OCI-M1 (cell line): ENCODE results near the gene ADCYAP1.
"Not testable (repeated sequence)": the region's sequence is repeated elsewhere in the genome, so short reads cannot be mapped to it uniquely, and the experiment has no call there.

Experiments
- DNase-seq: peaks from one replicate; lab custom pipeline; 2025; lab: John Stamatoyannopoulos, UW

ADCYAP1 gene

GRCh38 chr18:904218-905090 lies at the start of gene ADCYAP1:
TSS of gene ADCYAP1 (plus strand) at chr18:904871. CDS start at chr18:905387, 516 bp downstream.
- no peak for DNase-seq

DNA sequence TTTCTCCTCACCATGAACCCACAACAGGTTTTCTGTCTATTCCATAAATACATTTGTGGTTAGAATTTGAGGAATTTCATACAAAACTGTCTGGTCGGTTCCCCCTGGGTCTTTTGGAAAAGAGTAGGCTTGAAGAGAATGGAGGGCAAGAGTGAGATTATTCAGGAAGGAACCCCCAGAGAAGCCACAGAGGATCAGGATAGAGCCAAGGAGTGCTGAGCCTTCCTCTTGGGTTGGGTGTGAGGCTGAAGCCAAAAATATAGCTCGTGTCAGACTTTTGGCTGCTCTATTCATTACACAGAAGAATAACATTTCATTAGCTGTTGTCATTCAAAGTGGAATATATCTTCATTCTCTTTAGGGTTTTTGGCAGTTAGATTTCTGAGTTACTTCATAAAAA lies 46.7 kb upstream of the ADCYAP1 start:
- DNase-seq, result no peak

DNA sequence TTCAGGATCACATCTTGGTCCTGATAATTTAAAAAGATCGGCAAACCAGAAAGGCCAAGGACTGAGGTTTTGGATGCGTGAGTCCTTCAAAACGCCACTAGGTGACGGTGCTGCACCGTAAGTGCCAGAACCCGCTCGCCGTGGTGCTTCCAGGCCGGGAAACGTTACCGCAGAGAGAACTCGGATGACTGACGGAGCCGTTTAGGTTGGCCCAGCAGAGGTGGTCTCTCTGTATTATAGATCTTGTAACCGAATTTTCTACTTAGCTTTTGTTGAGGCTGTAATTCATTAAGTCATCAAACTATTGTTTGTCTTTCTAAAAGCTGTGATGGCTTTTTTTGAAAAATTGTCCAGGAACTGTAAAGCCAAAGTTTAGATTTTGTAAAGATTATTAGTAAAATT lies 39.8 kb upstream of the ADCYAP1 start:
- DNase-seq, result peak; percentile 87

DNA sequence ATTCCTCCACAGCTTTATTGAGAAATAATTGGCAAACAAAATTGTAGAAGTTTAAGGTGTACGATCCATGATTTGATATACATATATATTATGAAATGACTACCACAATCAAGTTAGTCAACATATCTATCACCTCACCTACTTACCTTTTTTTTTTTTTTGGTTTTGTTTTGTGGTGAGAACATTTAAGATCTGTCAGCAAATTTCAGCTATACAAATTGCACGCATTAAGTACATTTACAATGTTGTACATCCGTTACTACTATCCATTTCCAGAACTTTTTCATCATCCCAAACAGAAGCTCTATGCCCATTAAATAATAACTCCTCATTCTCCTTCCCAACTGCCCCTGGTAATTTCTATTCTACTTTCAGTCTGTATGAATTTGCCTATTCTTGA lies 37.4 kb upstream of the ADCYAP1 start:
- DNase-seq, result no peak

GRCh38 chr18:873426-873825 lies 31.2 kb upstream of the ADCYAP1 start:
- DNase-seq, result not testable (repeated sequence)

- DNase-seq, result no peak
These were observed 28.8 kb upstream of the ADCYAP1 start for GRCh38 chr18:875912-876311.

- no peak for DNase-seq
These were observed 27.4 kb upstream of the ADCYAP1 start for GRCh38 chr18:877238-877637.

GRCh38 chr18:886076-886475 lies 18.6 kb upstream of the ADCYAP1 start:
- no peak for DNase-seq

DNA sequence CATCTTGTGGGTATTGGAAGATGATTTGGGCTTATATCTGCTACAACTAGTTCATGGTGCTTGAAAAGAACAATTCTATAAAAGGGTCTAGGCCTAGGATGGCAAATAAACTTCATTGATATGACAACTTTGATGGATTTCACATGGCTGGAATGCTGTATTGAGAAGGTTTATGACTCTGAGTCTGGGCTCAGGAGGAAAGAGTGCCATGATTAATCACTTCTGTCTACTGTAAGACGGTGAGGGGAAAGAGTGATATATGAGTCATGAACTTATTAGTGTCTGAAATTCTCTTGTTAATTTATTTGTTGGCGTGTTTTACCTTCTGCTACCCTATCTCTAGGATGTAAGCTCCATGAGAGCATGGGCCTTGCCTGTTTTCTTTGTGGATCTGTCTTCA lies 17.0 kb upstream of the ADCYAP1 start:
- DNase-seq, result no peak

DNA sequence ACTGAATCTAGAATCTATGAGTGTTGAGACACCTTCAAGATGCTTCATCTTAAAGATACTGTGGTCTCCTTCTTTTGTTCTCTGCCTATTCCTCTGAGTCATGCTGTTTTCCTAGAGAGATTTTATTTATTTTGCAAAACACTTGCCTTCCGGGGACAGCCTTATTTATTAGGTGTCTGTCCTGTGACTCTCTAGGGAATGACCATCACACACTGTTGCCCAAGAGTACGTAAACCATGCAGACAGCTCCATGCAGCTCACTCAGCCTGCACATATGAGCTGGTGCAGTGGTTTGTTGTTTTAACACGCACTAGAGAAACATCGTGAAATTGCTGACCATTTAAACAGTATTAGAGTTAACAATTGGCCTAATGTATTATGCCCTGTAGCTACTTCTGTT lies 12.4 kb upstream of the ADCYAP1 start:
- no peak for DNase-seq

- DNase-seq, result no peak
These were observed 8.4 kb upstream of the ADCYAP1 start for GRCh38 chr18:896315-896714.

- peak; percentile 22 for DNase-seq
These were observed 2.9 kb upstream of the ADCYAP1 start for GRCh38 chr18:901761-902160.

DNA sequence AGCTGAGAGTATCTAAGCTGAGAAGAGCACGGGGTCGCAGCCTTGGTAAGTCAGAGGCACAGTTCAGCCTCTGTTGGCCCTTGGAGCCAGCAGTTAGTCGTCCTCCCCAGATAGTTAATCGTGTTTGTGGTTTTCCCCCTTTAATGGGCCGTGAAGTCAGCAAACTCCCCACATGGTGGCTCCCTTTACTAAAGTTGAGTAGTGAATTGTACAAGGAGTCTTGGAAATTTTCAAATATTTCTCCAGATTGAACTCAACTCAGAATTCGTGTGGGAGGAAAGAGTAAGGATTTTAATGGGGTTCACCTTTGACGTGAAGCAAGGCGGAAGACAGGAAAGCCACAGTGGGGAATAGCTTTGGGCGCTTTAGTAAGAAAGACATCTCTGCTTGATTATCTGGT lies 2.4 kb upstream of the ADCYAP1 start:
- DNase-seq, result peak; percentile 61

GRCh38 chr18:903701-904100 lies 970 bp upstream of the ADCYAP1 start:
- DNase-seq, result peak; percentile 75

- no peak for DNase-seq
These were observed 756 bp downstream of the ADCYAP1 start for GRCh38 chr18:905307-905947.

GRCh38 chr18:905948-906415 lies 1.3 kb downstream of the ADCYAP1 start:
- DNase-seq, result no peak

- no peak for DNase-seq
These were observed 1.9 kb downstream of the ADCYAP1 start for GRCh38 chr18:906416-907114.

- peak; percentile 40 for DNase-seq
These were observed 2.6 kb downstream of the ADCYAP1 start for GRCh38 chr18:907115-907884.

DNA sequence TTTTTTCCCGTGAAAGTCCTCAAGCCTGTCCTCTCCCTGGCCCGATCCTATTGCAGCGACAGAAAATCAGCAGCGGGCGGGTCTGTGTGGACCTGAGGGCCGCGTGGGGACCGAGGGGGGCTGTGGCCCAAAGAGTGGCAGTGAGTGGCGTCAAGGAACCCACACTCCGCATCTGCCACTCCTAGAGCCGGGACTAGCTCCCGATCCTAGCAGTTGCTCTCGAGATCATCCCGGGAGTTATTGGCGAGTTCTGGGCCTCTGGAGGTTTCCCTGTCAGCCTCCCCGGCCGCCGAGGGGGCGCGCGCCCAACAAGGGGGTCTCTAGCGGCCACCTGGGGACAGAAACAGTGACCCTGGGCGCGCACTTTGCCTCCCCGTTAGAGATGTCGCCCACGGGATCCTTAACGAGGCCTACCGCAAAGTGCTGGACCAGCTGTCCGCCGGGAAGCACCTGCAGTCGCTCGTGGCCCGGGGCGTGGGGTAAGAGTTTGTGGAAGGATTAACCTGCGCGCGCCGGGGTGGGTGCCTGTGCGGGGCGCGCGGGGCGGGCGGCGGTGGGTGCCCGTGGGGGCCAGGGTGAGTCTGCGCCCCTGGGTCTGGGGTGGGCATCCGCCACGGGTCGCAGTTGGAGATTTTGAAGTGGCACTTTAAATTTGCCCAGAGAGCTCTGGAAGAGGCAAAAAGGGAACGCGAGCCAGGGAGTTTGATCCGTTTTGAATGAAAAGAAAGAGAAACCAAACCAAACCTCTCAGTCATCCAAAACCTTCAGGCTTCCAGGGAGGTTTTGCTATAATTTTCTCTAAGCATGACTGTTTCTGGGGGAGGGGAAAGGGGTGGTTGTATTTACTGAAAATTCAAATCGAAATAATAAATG lies 3.5 kb downstream of the ADCYAP1 start:
- peak; percentile 61 for DNase-seq

- DNase-seq, result peak; percentile 51
These were observed 4.4 kb downstream of the ADCYAP1 start for GRCh38 chr18:908758-909724.
